ENCODE measurements around the gene TM9SF3.

Gene TM9SF3

GRCh38 chr10:96586419-96587263, at the start of gene TM9SF3:
TSS of gene TM9SF3 (minus strand) at chr10:96587012. CDS start at chr10:96586835, 177 bp downstream.
- DNase-seq (ENCODE audit: low read depth in 2 of 2): peak; percentile 88 to 90

- no peak for DNase-seq (ENCODE audit: low read depth in 2 of 2)
Observed at GRCh38 chr10:96636551-96636950, 49.7 kb upstream of the TM9SF3 start.

- DNase-seq (ENCODE audit: low read depth in 2 of 2): no peak
Observed at GRCh38 chr10:96632974-96633710, 46.3 kb upstream of the TM9SF3 start.

GRCh38 chr10:96627292-96627691, 40.5 kb upstream of the TM9SF3 start:
- DNase-seq (ENCODE audit: low read depth in 2 of 2): no peak

- no peak for DNase-seq (ENCODE audit: low read depth in 2 of 2)
Observed at GRCh38 chr10:96626795-96627194, 40.0 kb upstream of the TM9SF3 start.

- DNase-seq (ENCODE audit: low read depth in 2 of 2): no peak
Observed at GRCh38 chr10:96625173-96625572, 38.4 kb upstream of the TM9SF3 start.

GRCh38 chr10:96622013-96622787, 35.4 kb upstream of the TM9SF3 start:
- DNase-seq (ENCODE audit: low read depth in 2 of 2): no peak

GRCh38 chr10:96619796-96620773, 33.3 kb upstream of the TM9SF3 start:
- no peak for DNase-seq (ENCODE audit: low read depth in 2 of 2)

- no peak for DNase-seq (ENCODE audit: low read depth in 2 of 2)
Observed at GRCh38 chr10:96619120-96619519, 32.3 kb upstream of the TM9SF3 start.

GRCh38 chr10:96618653-96619052, 31.8 kb upstream of the TM9SF3 start:
- DNase-seq (ENCODE audit: low read depth in 2 of 2): no peak

- no peak for DNase-seq (ENCODE audit: low read depth in 2 of 2)
Observed at GRCh38 chr10:96616961-96617360, 30.1 kb upstream of the TM9SF3 start.

GRCh38 chr10:96614515-96614914, 27.7 kb upstream of the TM9SF3 start:
- DNase-seq (ENCODE audit: low read depth in 2 of 2): no peak

GRCh38 chr10:96613576-96613975, 26.8 kb upstream of the TM9SF3 start:
- DNase-seq (ENCODE audit: low read depth in 2 of 2): no peak

- no peak for DNase-seq (ENCODE audit: low read depth in 2 of 2)
Observed at GRCh38 chr10:96612055-96612830, 25.4 kb upstream of the TM9SF3 start.

GRCh38 chr10:96610817-96611216, 24.0 kb upstream of the TM9SF3 start:
- no peak for DNase-seq (ENCODE audit: low read depth in 2 of 2)

GRCh38 chr10:96609510-96609909, 22.7 kb upstream of the TM9SF3 start:
- DNase-seq (ENCODE audit: low read depth in 2 of 2): no peak

- no peak for DNase-seq (ENCODE audit: low read depth in 2 of 2)
Observed at GRCh38 chr10:96608805-96609204, 22.0 kb upstream of the TM9SF3 start.

GRCh38 chr10:96608262-96608661, 21.4 kb upstream of the TM9SF3 start:
- no peak for DNase-seq (ENCODE audit: low read depth in 2 of 2)

- DNase-seq (ENCODE audit: low read depth in 2 of 2): no peak
Observed at GRCh38 chr10:96606946-96607345, 20.1 kb upstream of the TM9SF3 start.

- DNase-seq (ENCODE audit: low read depth in 2 of 2): no peak
Observed at GRCh38 chr10:96606216-96606615, 19.4 kb upstream of the TM9SF3 start.

All from stimulated activated CD4-positive, alpha-beta T cell treated with anti-CD3 and anti-CD28 coated beads, Interleukin-4, amount 100 ng/mL, for 48 hours (primary cell).